HepG2 (cell line): Measurements from ENCODE around the gene GAS2. TPM values are rescaled to one million over a fixed set of nuclear protein-coding genes. Genes with fewer than 3 reads are reported as not detected.

Experiments
- ATAC-seq: fragments of 200-7000 bp; cut with Tn5 transposase; 3 replicates; pipeline ENCODE4 v1.9.1; 2020; ENCODE audit warnings: mild to moderate bottlenecking, moderate library complexity
- BruUV-seq: library from RNA; stranded (reverse); fragments of 400-500 nt; replicated peaks from 2 replicates; lab custom pipeline; 2021; lab: Mats Ljungman, UMichigan
- CTCF ChIA-PET: fragments of 300-600 bp; formaldehyde crosslinking; extraction: SDS; loops from one replicate; lab custom pipeline; 2021; ENCODE audit warnings: low total read pairs, inconsistent platforms, low intra/inter-chr PET ratio; lab: Yijun Ruan, JAX
- POLR2A ChIA-PET: fragments of 350-600 bp; sonication (Branson Sonifier 250); formaldehyde crosslinking; loops from one replicate; lab custom pipeline; 2020; ENCODE audit warnings: antibody characterized with exemption, inconsistent platforms; lab: Yijun Ruan, JAX
- DNase-seq: peaks from one replicate; pipeline ENCODE4 v3.0.0-alpha.2; 2015; ENCODE audit warnings: low spot score
- FAIRE-seq: peaks from 3 replicates; lab custom pipeline; 2011; peaks lifted over from hg19 to GRCh38; lab: Jason Lieb, UNC
- H2AFZ ChIP-seq: one replicate; pipeline ENCODE4 v1.6.1; 2011; ENCODE audit warnings: low read length, inconsistent platforms
- H3K27ac ChIP-seq: fragments of 300-600 bp; 3 replicates; pipeline ENCODE4 v1.8.0; 2011; ENCODE audit warnings: mixed run types, mild to moderate bottlenecking, mixed read lengths, low read length, inconsistent platforms; ENCODE audit not compliant: insufficient read depth; ENCODE audit errors: extremely low read length
- H3K27me3 ChIP-seq, 2 experiments: fragments of 200-600 bp in 1 of 2; 2 replicates in 1 of 2; 3 replicates in 1 of 2; pipeline versions ENCODE4 v1.6.0 to v1.8.0; 2011; ENCODE audit warnings: low read length in 2 of 2, mild to moderate bottlenecking in 2 of 2, moderate library complexity in 2 of 2, inconsistent platforms in 1 of 2; ENCODE audit not compliant: insufficient read depth in 2 of 2, control insufficient read depth in 1 of 2
- H3K36me3 ChIP-seq, 2 experiments: fragments of 200-600 bp in 1 of 2; replicated peaks in 1 of 2; 2 replicates in 1 of 2; 3 replicates in 1 of 2; pipeline versions ENCODE4 v1.5.1 to v1.8.0; 2011; ENCODE audit warnings: low read length in 2 of 2, inconsistent platforms in 1 of 2; ENCODE audit not compliant: insufficient read depth in 2 of 2, control insufficient read depth in 1 of 2
- H3K4me1 ChIP-seq: 2 replicates; pipeline ENCODE4 v1.5.1; 2012; ENCODE audit warnings: low read length, inconsistent platforms; ENCODE audit not compliant: insufficient read depth
- H3K4me2 ChIP-seq: 2 replicates; pipeline ENCODE4 v1.6.0; 2011; ENCODE audit warnings: low read depth, low read length, inconsistent platforms
- H3K4me3 ChIP-seq, 3 experiments: fragments of 200-600 bp in 1 of 3; sonication (generic), shearing (Covaris generic) in 1 of 3; replicated peaks in 1 of 3; 2 replicates each; pipeline ENCODE4 v1.5.1; 2011 to 2016; ENCODE audit warnings: low read length in 3 of 3, inconsistent platforms in 2 of 3, low read depth in 2 of 3, mild to moderate bottlenecking in 2 of 3, control low read depth in 1 of 3, mixed read lengths in 1 of 3; ENCODE audit not compliant: insufficient read depth in 1 of 3
- H3K79me2 ChIP-seq: one replicate; pipeline ENCODE4 v1.6.1; 2011; ENCODE audit warnings: low read length, inconsistent platforms; ENCODE audit not compliant: insufficient read depth
- H3K9ac ChIP-seq: 2 replicates; pipeline ENCODE4 v1.6.0; 2011; ENCODE audit warnings: mild to moderate bottlenecking, low read depth, low read length, inconsistent platforms; ENCODE audit not compliant: insufficient read depth
- H3K9me3 ChIP-seq: 2 replicates; pipeline ENCODE4 v1.5.1; 2012; ENCODE audit warnings: mild to moderate bottlenecking, low read length
- H4K20me1 ChIP-seq: 2 replicates; pipeline ENCODE4 v1.6.0; 2011; ENCODE audit warnings: inconsistent platforms, mild to moderate bottlenecking, low read length, moderate library complexity; ENCODE audit not compliant: insufficient read depth
- ARID3A ChIP-seq: IDR thresholded peaks from 2 replicates; pipeline ENCODE4 v1.6.1; 2012; ENCODE audit warnings: low read depth, low read length, improper control_type of control experiment
- FOSL2 ChIP-seq: sonication (generic); formaldehyde crosslinking; IDR thresholded peaks from 2 replicates; pipeline ENCODE4 v1.4.0; 2020; ENCODE audit warnings: missing genetic modification reagents
- FOXJ3 ChIP-seq: sonication (generic); formaldehyde crosslinking; IDR thresholded peaks from 2 replicates; pipeline ENCODE4 v1.4.0; 2020; ENCODE audit warnings: missing genetic modification reagents, mild to moderate bottlenecking, borderline replicate concordance
- MATR3 ChIP-seq: sonication (generic); formaldehyde crosslinking; IDR thresholded peaks from 2 replicates; pipeline ENCODE4 v1.4.0; 2020; ENCODE audit warnings: missing genetic modification reagents
- NFKB2 ChIP-seq: sonication (generic); formaldehyde crosslinking; IDR thresholded peaks from 2 replicates; pipeline ENCODE4 v1.4.0; 2020; ENCODE audit warnings: missing genetic modification reagents, borderline replicate concordance
- NR3C1 ChIP-seq: sonication (generic); formaldehyde crosslinking; IDR thresholded peaks from 2 replicates; pipeline ENCODE4 v1.4.0; 2020; ENCODE audit warnings: missing genetic modification reagents
- RARA ChIP-seq: IDR thresholded peaks from 2 replicates; pipeline ENCODE4 v1.6.1; 2016; ENCODE audit warnings: missing genetic modification reagents, missing compliant biosample characterization
- RBAK ChIP-seq: sonication (generic); formaldehyde crosslinking; IDR thresholded peaks from 2 replicates; pipeline ENCODE4 v1.5.1; 2020; ENCODE audit warnings: mild to moderate bottlenecking, missing genetic modification reagents
- ZBTB25 ChIP-seq: IDR thresholded peaks from 2 replicates; pipeline ENCODE4 v1.6.1; 2018; ENCODE audit warnings: missing genetic modification reagents
- ZNF33B ChIP-seq: sonication (generic); formaldehyde crosslinking; IDR thresholded peaks from 2 replicates; pipeline ENCODE4 v1.5.1; 2020; ENCODE audit warnings: mild to moderate bottlenecking, missing genetic modification reagents
- ZNF720 ChIP-seq: sonication (generic); formaldehyde crosslinking; IDR thresholded peaks from 2 replicates; pipeline ENCODE4 v1.4.0; 2020; ENCODE audit warnings: missing genetic modification reagents
- ZNF781 ChIP-seq: sonication (generic); formaldehyde crosslinking; IDR thresholded peaks from 2 replicates; pipeline ENCODE4 v1.5.1; 2020; ENCODE audit warnings: borderline replicate concordance, mild to moderate bottlenecking, missing genetic modification reagents; ENCODE audit errors: not compliant biosample characterization
- ZNF784 ChIP-seq: sonication (generic); formaldehyde crosslinking; IDR thresholded peaks from 2 replicates; pipeline ENCODE4 v1.5.1; 2020; ENCODE audit warnings: missing genetic modification reagents, mild to moderate bottlenecking, borderline replicate concordance
- WGBS: methylation state at CpG from one replicate; pipeline ENCODE4 v1.1.6; 2017; ENCODE audit warnings: low lambda C conversion rate; 5-methylcytosine and 5-hydroxymethylcytosine counted together
- in situ Hi-C: cut with HindIII; loops from 2 replicates; pipeline ENCODE4 v1.10.0; 2017; ENCODE audit warnings: low pct_unique_long_range_greater_than_20kb; ENCODE audit not compliant: extremely low pct_ligation_motif_present
- intact Hi-C: fragments of 100-400 bp; cut with micrococcal nuclease; formaldehyde crosslinking; loops from one replicate; pipeline ENCODE4 v1.10.0; 2022; ENCODE audit not compliant: unreplicated experiment
- polyA plus RNA-seq, 8 experiments: library from polyadenylated mRNA; depleted of rRNA in 3 of 8; stranded (reverse) in 7 of 8; unstranded in 1 of 8; fragments of >200 nt; fragmentation: Illumina TruSeq in 4 of 8; extraction: Trizol in 4 of 8; gene quantifications; 2 replicates each; pipeline versions ENCODE4 v1.2.1 to v1.2.3, GENCODE V29; 2011 to 2016; ENCODE audit warnings: low read depth in 4 of 8, missing spikeins in 1 of 8, mixed read lengths in 1 of 8; ENCODE audit not compliant: insufficient read depth in 1 of 8
- total RNA-seq, 5 experiments: library from RNA; depleted of rRNA; stranded (reverse); fragments of >200 nt; fragmentation: Illumina TruSeq; extraction: Trizol; gene quantifications; 2 replicates each; pipeline ENCODE4 v1.2.3, GENCODE V29; 2016; ENCODE audit warnings: low read depth in 1 of 5
- TF ChIP-seq, protein P1 (sequence below): sonication (generic); formaldehyde crosslinking; IDR thresholded peaks from 2 replicates; pipeline ENCODE4 v1.4.0; 2020; ENCODE audit warnings: mild to moderate bottlenecking, missing genetic modification reagents
- TF ChIP-seq, protein P2 (sequence below): sonication (generic); formaldehyde crosslinking; IDR thresholded peaks from 2 replicates; pipeline ENCODE4 v1.9.0; 2021; ENCODE audit warnings: missing genetic modification reagents, mild to moderate bottlenecking, borderline replicate concordance

The GAS2 gene
- total and polyA plus RNA-seq, 2 of the 13 experiments (the other 11 are each of a cell fraction or from before 2014, with no cell fraction given) = 26.0 to 85.1 TPM

GRCh38 chr11:22787551-22788162 lies 121.2 kb downstream of the GAS2 start (continued):
- TF ChIP-seq ZNF784 (CRISPR knock-in tag) (no peak), FOXJ3 (CRISPR knock-in tag) (no peak), ZNF720 (no peak), ARID3A (peak; percentile 90)
- TF ChIP-seq, protein P1, sequence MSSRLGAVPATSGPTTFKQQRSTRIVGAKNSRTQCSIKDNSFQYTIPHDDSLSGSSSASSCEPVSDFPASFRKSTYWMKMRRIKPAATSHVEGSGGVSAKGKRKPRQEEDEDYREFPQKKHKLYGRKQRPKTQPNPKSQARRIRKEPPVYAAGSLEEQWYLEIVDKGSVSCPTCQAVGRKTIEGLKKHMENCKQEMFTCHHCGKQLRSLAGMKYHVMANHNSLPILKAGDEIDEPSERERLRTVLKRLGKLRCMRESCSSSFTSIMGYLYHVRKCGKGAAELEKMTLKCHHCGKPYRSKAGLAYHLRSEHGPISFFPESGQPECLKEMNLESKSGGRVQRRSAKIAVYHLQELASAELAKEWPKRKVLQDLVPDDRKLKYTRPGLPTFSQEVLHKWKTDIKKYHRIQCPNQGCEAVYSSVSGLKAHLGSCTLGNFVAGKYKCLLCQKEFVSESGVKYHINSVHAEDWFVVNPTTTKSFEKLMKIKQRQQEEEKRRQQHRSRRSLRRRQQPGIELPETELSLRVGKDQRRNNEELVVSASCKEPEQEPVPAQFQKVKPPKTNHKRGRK (CRISPR knock-in tag) = no peak

GRCh38 chr11:22792497-22792896 lies 126.1 kb downstream of the GAS2 start:
- ATAC-seq = peak; percentile 99
- H3K36me3 ChIP-seq = peaks cover 0 to 2% of the 10 kb centered on the region in 2 experiments; a peak in 2 of 5 replicates
- no peaks in the 10 kb centered on the region for H3K9me3 ChIP-seq
- H3K27me3 ChIP-seq = no peaks in the 10 kb centered on the region
- no TSS peak for BruUV-seq
- no peak overlapping the region for H2AFZ ChIP-seq
- peaks cover 24% of the 10 kb centered on the region for H3K4me1 ChIP-seq
- WGBS = 0% methylated on average over 3 of the region's 3 CpGs
- no peaks in the 10 kb centered on the region for H4K20me1 ChIP-seq
- no peaks in the 10 kb centered on the region for H3K79me2 ChIP-seq
- in situ Hi-C loops (loop anchor here (10.0 kb wide), 1 partner anchor 458 kb away; the partner anchor contains the start of gene SLC17A6), intact Hi-C loops (loop anchor here (1.0 to 5.0 kb wide), 3 partner anchors 35 to 167 kb away; partner anchors contain the start of genes FANCF and SVIP)
- H3K9ac ChIP-seq = no peak overlapping the region; the same call in 1 of the 2 replicates
- peak; percentile 94 for DNase-seq
- FAIRE-seq = peak; percentile 77
- H3K4me3 ChIP-seq = no peak overlapping the region
- 0 out of 2 replicates have a peak overlapping the region, but pooled peaks have one; percentile 9 for H3K4me2 ChIP-seq
- CTCF ChIA-PET = no interaction called here
- peak overlapping the region; percentile 5 for H3K27ac ChIP-seq
- POLR2A ChIA-PET = interaction anchor here (0.6 to 1.3 kb wide), 4 partner anchors 37 to 167 kb away, joined by 3 to 8 read pairs (median 4); partner anchors contain the start of genes FANCF and SVIP
- TF ChIP-seq ZNF781 (CRISPR knock-in tag) = no peak
- TF ChIP-seq MATR3 (CRISPR knock-in tag) = no peak
- TF ChIP-seq NFKB2 (CRISPR knock-in tag) = no peak
- no peak for TF ChIP-seq RBAK
- no peak for TF ChIP-seq ZBTB25 (CRISPR knock-in tag)
- peak; percentile 91 for TF ChIP-seq FOSL2 (CRISPR knock-in tag)
- TF ChIP-seq NR3C1 (CRISPR knock-in tag) = no peak
- TF ChIP-seq ZNF33B (CRISPR knock-in tag) = no peak
- TF ChIP-seq, protein P2, sequence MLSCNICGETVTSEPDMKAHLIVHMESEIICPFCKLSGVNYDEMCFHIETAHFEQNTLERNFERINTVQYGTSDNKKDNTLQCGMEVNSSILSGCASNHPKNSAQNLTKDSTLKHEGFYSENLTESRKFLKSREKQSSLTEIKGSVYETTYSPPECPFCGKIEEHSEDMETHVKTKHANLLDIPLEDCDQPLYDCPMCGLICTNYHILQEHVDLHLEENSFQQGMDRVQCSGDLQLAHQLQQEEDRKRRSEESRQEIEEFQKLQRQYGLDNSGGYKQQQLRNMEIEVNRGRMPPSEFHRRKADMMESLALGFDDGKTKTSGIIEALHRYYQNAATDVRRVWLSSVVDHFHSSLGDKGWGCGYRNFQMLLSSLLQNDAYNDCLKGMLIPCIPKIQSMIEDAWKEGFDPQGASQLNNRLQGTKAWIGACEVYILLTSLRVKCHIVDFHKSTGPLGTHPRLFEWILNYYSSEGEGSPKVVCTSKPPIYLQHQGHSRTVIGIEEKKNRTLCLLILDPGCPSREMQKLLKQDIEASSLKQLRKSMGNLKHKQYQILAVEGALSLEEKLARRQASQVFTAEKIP = no peak
- peak; percentile 76 for TF ChIP-seq RARA
